HG02970 (cell line): ENCODE measurements around the gene NCAPH2.

Experiments used
- ATAC-seq: cut with Tn5 transposase; IDR thresholded peaks from one replicate; pipeline ENCODE4 v1.9.1; 2021; ENCODE audit warnings: mild to moderate bottlenecking, moderate library complexity, moderate number of reproducible peaks; ENCODE audit not compliant: unreplicated experiment, low FRiP score

NCAPH2 gene

GRCh38 chr22:50545522-50546325 lies 37.7 kb downstream of the NCAPH2 start, which contains the start of gene KLHDC7B:
Gene KLHDC7B (plus strand): TSS chr22:50545899. CDS start chr22:50546244, 345 bp downstream.
- no peak for ATAC-seq

GRCh38 chr22:50546326-50547262 lies 38.6 kb downstream of the NCAPH2 start:
- ATAC-seq = no peak

GRCh38 chr22:50547263-50547985 lies 39.4 kb downstream of the NCAPH2 start:
- no peak for ATAC-seq

- ATAC-seq = no peak
These were observed 40.3 kb downstream of the NCAPH2 start for GRCh38 chr22:50548040-50548920.

- no peak for ATAC-seq
These were observed 41.1 kb downstream of the NCAPH2 start for GRCh38 chr22:50548921-50549790.

- no peak for ATAC-seq
These were observed 42.4 kb downstream of the NCAPH2 start for GRCh38 chr22:50550395-50550794.

- ATAC-seq = no peak
These were observed 43.2 kb downstream of the NCAPH2 start for GRCh38 chr22:50551160-50551752.

- ATAC-seq = no peak
These were observed 45.3 kb downstream of the NCAPH2 start for GRCh38 chr22:50553310-50553709.

- no peak for ATAC-seq
These were observed 48.7 kb downstream of the NCAPH2 start for GRCh38 chr22:50556703-50557102.

GRCh38 chr22:50560034-50560433 lies 52.0 kb downstream of the NCAPH2 start:
- ATAC-seq = no peak

GRCh38 chr22:50561401-50562358 lies 53.7 kb downstream of the NCAPH2 start:
- no peak for ATAC-seq

GRCh38 chr22:50562523-50563412 lies 54.7 kb downstream of the NCAPH2 start, which contains the start of gene SYCE3:
Gene SYCE3 (minus strand): TSS chr22:50562919. CDS start chr22:50556405, 6,514 bp downstream.
- peak; percentile 88 for ATAC-seq

GRCh38 chr22:50563413-50564160 lies 55.6 kb downstream of the NCAPH2 start:
- no peak for ATAC-seq

- no peak for ATAC-seq
These were observed 56.3 kb downstream of the NCAPH2 start for GRCh38 chr22:50564289-50564688.

- ATAC-seq = no peak
These were observed 59.8 kb downstream of the NCAPH2 start for GRCh38 chr22:50567721-50568252.
